HG03565 (cell line): Measurements from ENCODE around the gene LHFPL6.
A peak's percentile ranks its signal among the peaks of the same experiment; 100 is the strongest.

Source experiments
- ATAC-seq: cut with Tn5 transposase; IDR thresholded peaks from one replicate; pipeline ENCODE4 v1.9.1; 2021; ENCODE audit warnings: mild to moderate bottlenecking, moderate library complexity; ENCODE audit not compliant: unreplicated experiment

Gene LHFPL6

DNA sequence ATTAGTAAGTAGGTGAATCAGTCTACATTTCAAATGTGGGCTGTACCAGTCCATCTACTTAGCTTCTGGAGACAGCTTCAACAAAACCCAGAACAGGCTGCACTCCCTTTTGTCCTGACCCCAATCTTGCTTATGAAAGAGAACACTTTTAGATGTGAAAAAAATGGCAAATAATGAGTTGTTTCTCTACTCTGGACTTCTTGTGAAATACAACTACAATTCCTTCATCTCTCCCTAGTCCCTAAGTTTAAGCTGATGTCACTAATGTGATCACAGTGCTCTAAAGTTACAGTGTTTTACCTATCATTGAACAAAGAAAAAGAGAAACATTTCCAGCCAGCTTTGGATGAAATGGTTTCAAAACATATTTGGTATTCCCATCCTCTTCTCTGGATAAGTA lies 183.9 kb downstream of the LHFPL6 start:
- no peak for ATAC-seq

- no peak for ATAC-seq
These were observed 184.6 kb downstream of the LHFPL6 start for GRCh38 chr13:39418424-39418823.

DNA sequence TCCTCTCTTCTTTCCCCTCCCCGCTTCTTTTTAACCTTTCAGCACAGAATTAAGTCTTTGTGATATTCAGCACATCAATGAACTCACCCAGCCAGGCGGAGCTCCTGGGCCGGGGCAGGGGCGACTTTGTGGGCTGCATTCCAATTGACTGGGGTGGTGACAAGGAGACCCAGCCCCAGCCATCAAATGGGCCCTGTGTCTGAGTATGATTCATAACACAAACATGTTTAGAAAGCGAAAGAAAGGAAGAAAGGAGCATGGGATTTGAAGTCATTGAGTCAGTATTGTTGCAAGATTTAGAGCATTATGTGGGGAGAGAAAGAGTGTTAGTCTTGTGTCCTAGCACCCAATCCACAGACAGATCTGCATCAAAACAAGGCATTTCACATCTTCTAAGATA lies 185.3 kb downstream of the LHFPL6 start:
- no peak for ATAC-seq

GRCh38 chr13:39417131-39417530 lies 185.9 kb downstream of the LHFPL6 start:
- ATAC-seq = no peak

DNA sequence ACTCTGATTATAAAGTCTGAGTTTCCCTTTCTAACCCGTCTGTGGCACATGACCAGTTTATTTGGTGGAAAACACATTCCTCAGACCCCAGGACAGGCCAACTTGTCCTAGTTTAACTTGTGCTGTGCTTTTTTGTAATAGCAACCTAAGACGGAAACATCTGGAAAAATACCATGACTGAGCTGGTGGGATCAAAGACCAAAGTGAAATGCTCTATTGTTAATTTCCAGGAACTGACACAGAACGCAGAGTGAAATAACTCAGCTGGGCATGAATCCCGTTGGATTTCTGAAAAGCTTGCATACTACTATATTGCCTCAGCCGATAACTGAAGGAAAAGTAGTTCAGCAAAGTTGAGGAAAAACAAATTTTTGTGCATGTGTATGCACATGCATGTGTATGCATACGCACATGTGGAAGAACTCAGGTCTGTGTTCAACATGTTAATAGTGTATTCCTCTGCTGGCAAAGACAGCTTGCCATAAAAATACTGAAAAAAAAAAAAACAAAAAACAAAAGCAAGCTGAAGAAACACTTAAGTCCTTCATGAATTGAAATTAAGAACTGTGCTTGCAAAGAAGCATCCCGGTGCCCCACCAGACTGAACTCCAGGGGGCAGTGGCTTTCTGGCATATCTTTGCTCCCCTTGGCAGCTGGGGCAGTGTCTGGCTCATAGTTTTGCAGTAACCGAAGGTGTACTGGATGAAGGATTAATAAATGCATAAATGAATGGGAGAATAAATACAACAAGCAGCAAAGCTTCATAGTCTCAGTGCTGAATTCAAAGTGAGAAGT lies 187.8 kb downstream of the LHFPL6 start:
- ATAC-seq = no peak

DNA sequence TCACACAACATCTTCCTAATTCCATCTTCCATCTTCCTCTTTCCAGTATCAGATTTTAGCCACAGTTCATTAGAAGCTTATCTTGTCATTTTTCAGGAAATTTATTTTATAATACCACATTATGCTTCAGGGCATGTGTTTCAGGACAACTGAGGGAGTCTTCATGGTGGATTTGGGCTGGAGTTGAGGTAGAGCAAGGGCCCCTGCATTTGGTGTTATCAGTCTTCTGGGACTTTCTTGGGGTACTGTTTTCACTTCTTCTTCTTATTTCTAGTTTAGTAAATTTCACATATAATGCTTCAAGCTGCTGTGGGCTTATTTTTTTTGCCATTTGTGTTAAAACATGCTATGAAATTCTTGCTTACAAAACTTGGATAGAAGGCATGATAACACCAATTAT lies 188.7 kb downstream of the LHFPL6 start:
- no peak for ATAC-seq

GRCh38 chr13:39411511-39411910 lies 191.5 kb downstream of the LHFPL6 start:
- no peak for ATAC-seq

- ATAC-seq = no peak
These were observed 192.0 kb downstream of the LHFPL6 start for GRCh38 chr13:39410964-39411363.

DNA sequence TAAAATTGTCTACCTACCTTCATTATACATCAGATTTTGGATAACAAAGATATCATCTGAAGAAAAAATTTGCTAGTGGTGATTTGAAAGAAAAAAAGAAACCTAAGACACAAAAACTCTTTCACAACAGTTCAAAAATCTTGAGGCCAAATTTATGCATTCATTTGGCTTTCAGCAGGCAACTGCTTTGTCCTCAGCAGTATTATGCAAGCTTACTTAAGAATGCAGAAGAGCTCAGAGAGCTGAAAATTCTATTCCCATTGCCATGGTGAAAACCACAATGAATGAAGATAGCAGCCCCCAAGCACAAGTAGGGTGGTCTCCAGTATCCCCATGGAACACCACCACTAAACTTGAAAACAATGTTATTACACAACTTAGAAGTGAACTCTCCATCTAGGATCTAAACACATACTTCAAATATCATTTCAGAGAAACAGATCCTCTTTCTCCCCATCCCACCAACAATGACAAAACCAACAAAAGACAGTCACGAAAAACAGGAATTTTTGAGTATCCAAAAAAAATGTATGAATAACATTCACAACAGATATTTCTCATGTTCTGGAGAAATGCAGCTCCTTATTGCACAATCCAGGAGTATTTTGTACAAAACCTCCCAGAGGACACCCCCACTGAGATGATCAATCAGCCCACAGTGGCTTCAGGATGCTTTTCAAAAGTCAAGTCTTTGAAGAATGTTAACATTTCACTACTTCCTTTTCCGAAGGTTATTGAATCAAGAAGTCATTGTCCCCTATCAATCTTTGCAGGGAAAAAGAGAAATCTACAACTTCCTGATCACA lies 192.7 kb downstream of the LHFPL6 start:
- no peak for ATAC-seq

DNA sequence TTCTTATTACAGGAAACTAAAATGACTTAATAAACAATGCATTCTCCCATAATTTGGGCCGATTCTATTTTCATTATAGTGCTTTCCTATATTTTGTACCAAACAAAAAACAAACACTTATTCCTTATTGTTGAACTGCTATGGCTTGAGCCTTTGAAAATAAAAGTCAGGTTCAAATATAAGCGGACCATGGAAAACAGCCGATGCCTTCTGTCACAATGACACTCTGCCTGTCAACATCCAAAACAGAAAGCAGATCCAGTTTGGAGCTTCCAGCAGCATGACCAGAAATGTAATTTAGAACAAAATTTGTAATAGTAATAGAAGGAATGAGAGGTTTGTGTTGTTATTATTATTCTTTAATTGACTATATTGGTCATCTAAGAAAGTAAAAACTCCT lies 194.5 kb downstream of the LHFPL6 start:
- ATAC-seq = no peak

DNA sequence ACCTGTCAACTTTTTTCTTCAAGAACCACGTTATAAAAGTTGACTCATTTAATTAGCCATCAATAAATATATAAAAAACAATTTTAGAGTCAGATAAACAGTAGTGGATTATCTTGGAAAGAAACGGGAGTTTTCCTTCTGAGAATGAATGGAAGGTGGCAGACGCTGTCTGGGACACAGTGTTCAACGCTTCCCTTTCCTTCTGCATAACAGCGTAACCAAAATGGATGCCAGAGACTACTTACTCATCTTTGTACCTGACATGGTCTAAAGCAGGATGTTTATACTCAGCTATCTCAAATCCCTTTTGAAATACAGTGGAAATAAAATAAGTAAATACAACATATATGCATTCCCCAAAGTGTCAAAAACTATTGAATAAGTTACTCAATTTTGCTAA lies 195.2 kb downstream of the LHFPL6 start:
- ATAC-seq = no peak

GRCh38 chr13:39407138-39407537 lies 195.9 kb downstream of the LHFPL6 start:
- ATAC-seq = no peak

GRCh38 chr13:39406688-39407087 lies 196.3 kb downstream of the LHFPL6 start:
- ATAC-seq = peak; percentile 75

DNA sequence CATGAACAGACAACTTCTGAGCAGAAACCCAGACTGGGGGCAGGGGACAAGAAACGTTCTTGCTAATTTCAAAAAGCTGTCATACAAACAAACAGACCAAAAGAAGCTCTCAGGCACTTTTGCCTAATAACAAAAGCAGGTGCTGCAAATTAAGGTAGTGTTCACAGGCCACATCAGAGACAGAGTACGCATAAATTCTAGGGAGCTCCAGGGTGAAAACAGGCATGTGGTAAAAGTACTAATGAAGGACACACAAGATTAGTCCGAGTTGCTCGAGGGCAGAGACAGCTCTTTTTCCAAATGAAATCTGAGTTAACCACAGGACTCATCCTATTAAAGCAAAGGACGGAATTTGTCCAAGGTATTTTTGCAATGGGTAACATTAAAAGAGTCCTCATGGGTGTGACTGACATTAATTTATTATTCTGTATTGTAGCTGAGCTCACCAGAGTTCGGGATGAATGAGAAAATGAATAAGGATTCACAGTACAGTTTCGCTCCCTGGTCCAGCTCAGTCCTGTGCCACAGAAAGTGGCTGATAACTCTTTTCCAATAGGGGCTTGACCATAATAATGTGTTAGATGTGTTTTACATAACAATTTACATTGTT lies 197.3 kb downstream of the LHFPL6 start:
- ATAC-seq = no peak

- ATAC-seq = no peak
These were observed 197.9 kb downstream of the LHFPL6 start for GRCh38 chr13:39405107-39405506.

GRCh38 chr13:39403106-39403505 lies 199.9 kb downstream of the LHFPL6 start:
- ATAC-seq = no peak

GRCh38 chr13:39402221-39402970 lies 200.6 kb downstream of the LHFPL6 start:
- ATAC-seq = no peak

GRCh38 chr13:39401756-39402155 lies 201.2 kb downstream of the LHFPL6 start:
- no peak for ATAC-seq

DNA sequence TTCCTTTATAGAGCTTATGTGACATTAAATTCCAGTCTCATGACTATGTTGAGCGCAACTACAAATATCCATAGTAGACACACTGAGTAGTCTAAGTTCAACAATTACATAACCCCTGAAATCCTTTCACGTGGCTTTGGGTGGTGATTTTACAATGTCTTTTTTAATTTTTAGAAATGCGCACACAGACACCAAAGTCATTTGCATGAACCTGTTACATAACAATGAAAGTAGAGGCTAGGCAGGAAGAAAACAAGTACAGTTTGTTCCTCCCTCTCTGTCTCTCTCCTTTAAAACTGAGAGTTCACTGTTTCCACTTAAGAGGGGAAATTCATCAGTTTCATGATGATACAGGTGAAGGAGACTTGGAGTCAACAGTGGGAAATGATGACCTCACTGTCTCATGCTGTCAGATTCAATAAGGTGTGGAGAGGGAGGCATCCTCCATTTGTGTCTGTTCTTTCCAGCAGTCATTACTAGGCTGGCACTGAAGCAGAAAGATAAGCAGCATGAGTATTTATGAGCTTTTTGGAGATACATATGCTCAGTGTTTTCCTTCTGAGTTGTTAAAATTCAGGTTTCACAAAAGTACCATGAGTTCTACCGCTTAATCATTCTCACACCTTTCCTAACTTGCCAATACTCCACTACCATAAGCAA lies 201.8 kb downstream of the LHFPL6 start:
- no peak for ATAC-seq

- no peak for ATAC-seq
These were observed 203.9 kb downstream of the LHFPL6 start for GRCh38 chr13:39399102-39399501.

GRCh38 chr13:39397896-39398265 lies 205.1 kb downstream of the LHFPL6 start:
- ATAC-seq = no peak
